Panc1 (cell line): ENCODE results near the gene GON4L. TPM values are rescaled to one million over a fixed set of nuclear protein-coding genes. Genes with fewer than 3 reads are reported as not detected.

Experiments used
- ATAC-seq: fragments of 200-7000 bp; cut with Tn5 transposase; 2 replicates; pipeline ENCODE4 v1.9.1; 2020; ENCODE audit warnings: mild to moderate bottlenecking, moderate library complexity
- BruUV-seq: library from RNA; stranded (reverse); fragments of 400-500 nt; replicated peaks from 2 replicates; lab custom pipeline; 2021; lab: Mats Ljungman, UMichigan
- CTCF ChIA-PET: fragments of 300-600 bp; sonication (Branson Sonifier 250); formaldehyde crosslinking; loops from one replicate; lab custom pipeline; 2022; ENCODE audit warnings: antibody characterized with exemption; lab: Charles Lee
- POLR2A ChIA-PET: fragments of 300-600 bp; sonication (Branson Sonifier 250); formaldehyde crosslinking; loops from one replicate; lab custom pipeline; 2022; ENCODE audit warnings: antibody characterized with exemption; lab: Charles Lee
- DNase-seq: peaks from one replicate; pipeline ENCODE4 v3.0.0-alpha.2; 2010; ENCODE audit warnings: low read depth, low spot score
- H3K27ac ChIP-seq: 2 replicates; pipeline ENCODE4 v1.5.1; 2011; ENCODE audit warnings: mild to moderate bottlenecking, low read length, inconsistent platforms
- H3K27me3 ChIP-seq: fragments of 200-500 bp; sonication (Bioruptor generic); 2 replicates; pipeline ENCODE4 v1.6.0; 2014; ENCODE audit warnings: low read length, inconsistent platforms; ENCODE audit not compliant: control insufficient read depth, insufficient read depth
- H3K36me3 ChIP-seq: fragments of 200-500 bp; sonication (Bioruptor generic); 2 replicates; pipeline ENCODE4 v1.5.1; 2014; ENCODE audit warnings: inconsistent platforms, mild to moderate bottlenecking, low read length, moderate library complexity; ENCODE audit not compliant: control insufficient read depth, insufficient read depth
- H3K4me1 ChIP-seq: 2 replicates; pipeline ENCODE4 v1.5.1; 2011; ENCODE audit warnings: inconsistent platforms, mild to moderate bottlenecking, low read length, moderate library complexity; ENCODE audit not compliant: control insufficient read depth, insufficient read depth
- H3K4me3 ChIP-seq, 2 experiments: 2 replicates each; pipeline ENCODE4 v1.5.1; 2011 to 2012; ENCODE audit warnings: low read depth in 2 of 2, low read length in 2 of 2, mild to moderate bottlenecking in 2 of 2, inconsistent platforms in 1 of 2, moderate library complexity in 1 of 2
- H3K9me3 ChIP-seq: fragments of 200-500 bp; sonication (Bioruptor generic); 2 replicates; pipeline ENCODE4 v1.5.1; 2014; ENCODE audit warnings: low read depth, mild to moderate bottlenecking, inconsistent platforms, low read length, moderate library complexity; ENCODE audit not compliant: control insufficient read depth, insufficient read depth
- POLR2AphosphoS5 ChIP-seq: IDR thresholded peaks from 2 replicates; pipeline ENCODE4 v1.6.1; 2012; ENCODE audit warnings: mild to moderate bottlenecking, low read depth, low read length, moderate library complexity
- SIN3A ChIP-seq: IDR thresholded peaks from 2 replicates; pipeline ENCODE4 v1.6.1; 2012; ENCODE audit warnings: low read depth, mild to moderate bottlenecking, low read length, moderate library complexity, borderline replicate concordance; ENCODE audit not compliant: insufficient read depth
- TCF7L2 ChIP-seq: IDR thresholded peaks from 2 replicates; pipeline ENCODE4 v1.6.1; 2011; ENCODE audit warnings: mild to moderate bottlenecking, low read depth, low read length, inconsistent platforms
- in situ Hi-C: cut with HindIII; loops from 2 replicates; pipeline ENCODE4 v1.10.0; 2016; ENCODE audit warnings: low sequenced_read_pairs, low pct_unique_long_range_greater_than_20kb
- intact Hi-C: fragments of 100-400 bp; cut with micrococcal nuclease; formaldehyde crosslinking; loops from one replicate; pipeline ENCODE4 v1.10.0; 2022; ENCODE audit not compliant: unreplicated experiment
- total RNA-seq: library from RNA; stranded (reverse); gene quantifications from one replicate; pipeline ENCODE4 v1.2.1, GENCODE V29; 2021; ENCODE audit not compliant: unreplicated experiment
- TF ChIP-seq, protein P1 (sequence below), 2 experiments: IDR thresholded peaks; 2 replicates each; pipeline ENCODE4 v1.6.1; 2011 to 2012; ENCODE audit warnings: low read depth in 2 of 2, control low read depth in 1 of 2, low read length in 1 of 2, mild to moderate bottlenecking in 1 of 2, moderate library complexity in 1 of 2; ENCODE audit not compliant: insufficient read depth in 1 of 2
- TF ChIP-seq, protein P2 (sequence below): fragments of 450-650 bp; IDR thresholded peaks from 2 replicates; pipeline ENCODE4 v1.5.1; 2017; ENCODE audit warnings: mild to moderate bottlenecking

The GON4L gene
- total RNA-seq, 1 experiment from 2014 or later, result 47.6 TPM

DNA sequence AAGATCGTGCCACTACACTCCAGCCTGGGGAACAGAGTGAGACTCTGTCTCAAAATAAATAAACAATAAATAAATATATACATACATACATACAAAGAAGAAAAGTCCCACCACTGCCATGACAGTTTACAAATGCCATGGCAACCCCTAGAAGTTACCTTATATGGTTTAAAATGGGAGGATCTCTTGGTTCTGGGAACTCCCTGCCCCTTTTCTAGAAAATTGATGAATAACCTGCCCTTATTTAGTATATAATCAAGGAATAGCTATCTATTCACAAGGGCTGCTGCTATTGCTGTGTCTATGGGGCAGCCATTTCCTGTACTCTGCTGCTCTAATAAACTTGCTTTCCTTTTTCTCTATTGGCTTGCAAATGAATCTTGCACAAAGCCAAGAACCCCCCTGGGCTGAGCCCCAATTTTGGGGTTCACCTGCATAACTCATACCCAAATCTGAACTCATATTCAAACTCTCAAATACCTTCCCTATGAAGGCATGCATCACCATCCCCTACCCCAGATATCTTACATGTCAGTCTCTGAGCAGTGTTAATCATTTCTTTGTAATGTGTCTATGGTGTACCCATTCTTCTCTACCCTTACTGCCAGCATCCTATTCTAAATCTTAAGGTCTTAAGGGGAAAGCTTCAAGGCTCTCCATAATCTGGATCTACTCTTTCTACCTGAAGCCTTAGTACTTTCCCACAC is 9.0 kb downstream of the GON4L start:
- Histone ChIP-seq H3K4me1 (no peaks in the 10 kb centered on the region), H3K36me3 (peaks cover 8% of the 10 kb centered on the region), H3K27me3 (no peaks in the 10 kb centered on the region), H3K27ac (no peak overlapping the region), H3K4me3 (no peak overlapping the region), H3K9me3 (no peaks in the 10 kb centered on the region)
- in situ Hi-C loops (no loop called here), intact Hi-C loops (no loop called here)
- POLR2A ChIA-PET, result interaction anchor here (0.7 kb wide), 1 partner anchor 14 kb away, joined by 4 read pairs; no protein-coding TSS in a partner anchor
- peak; percentile 27; the same call in 1 of the 2 replicates for ATAC-seq
- TF ChIP-seq, protein P1, sequence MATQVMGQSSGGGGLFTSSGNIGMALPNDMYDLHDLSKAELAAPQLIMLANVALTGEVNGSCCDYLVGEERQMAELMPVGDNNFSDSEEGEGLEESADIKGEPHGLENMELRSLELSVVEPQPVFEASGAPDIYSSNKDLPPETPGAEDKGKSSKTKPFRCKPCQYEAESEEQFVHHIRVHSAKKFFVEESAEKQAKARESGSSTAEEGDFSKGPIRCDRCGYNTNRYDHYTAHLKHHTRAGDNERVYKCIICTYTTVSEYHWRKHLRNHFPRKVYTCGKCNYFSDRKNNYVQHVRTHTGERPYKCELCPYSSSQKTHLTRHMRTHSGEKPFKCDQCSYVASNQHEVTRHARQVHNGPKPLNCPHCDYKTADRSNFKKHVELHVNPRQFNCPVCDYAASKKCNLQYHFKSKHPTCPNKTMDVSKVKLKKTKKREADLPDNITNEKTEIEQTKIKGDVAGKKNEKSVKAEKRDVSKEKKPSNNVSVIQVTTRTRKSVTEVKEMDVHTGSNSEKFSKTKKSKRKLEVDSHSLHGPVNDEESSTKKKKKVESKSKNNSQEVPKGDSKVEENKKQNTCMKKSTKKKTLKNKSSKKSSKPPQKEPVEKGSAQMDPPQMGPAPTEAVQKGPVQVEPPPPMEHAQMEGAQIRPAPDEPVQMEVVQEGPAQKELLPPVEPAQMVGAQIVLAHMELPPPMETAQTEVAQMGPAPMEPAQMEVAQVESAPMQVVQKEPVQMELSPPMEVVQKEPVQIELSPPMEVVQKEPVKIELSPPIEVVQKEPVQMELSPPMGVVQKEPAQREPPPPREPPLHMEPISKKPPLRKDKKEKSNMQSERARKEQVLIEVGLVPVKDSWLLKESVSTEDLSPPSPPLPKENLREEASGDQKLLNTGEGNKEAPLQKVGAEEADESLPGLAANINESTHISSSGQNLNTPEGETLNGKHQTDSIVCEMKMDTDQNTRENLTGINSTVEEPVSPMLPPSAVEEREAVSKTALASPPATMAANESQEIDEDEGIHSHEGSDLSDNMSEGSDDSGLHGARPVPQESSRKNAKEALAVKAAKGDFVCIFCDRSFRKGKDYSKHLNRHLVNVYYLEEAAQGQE (IDR thresholded peaks at IDR 0.05; ENCODE audit: insufficient read depth in 1 of 2, low read depth in 2 of 2, low read length in 1 of 2), result no peak
- TF ChIP-seq POLR2AphosphoS5 (no peak), TCF7L2 (no peak)
- DNase-seq, result no peak
- TSS peak; percentile 16 for BruUV-seq
- CTCF ChIA-PET, result no interaction called here

DNA sequence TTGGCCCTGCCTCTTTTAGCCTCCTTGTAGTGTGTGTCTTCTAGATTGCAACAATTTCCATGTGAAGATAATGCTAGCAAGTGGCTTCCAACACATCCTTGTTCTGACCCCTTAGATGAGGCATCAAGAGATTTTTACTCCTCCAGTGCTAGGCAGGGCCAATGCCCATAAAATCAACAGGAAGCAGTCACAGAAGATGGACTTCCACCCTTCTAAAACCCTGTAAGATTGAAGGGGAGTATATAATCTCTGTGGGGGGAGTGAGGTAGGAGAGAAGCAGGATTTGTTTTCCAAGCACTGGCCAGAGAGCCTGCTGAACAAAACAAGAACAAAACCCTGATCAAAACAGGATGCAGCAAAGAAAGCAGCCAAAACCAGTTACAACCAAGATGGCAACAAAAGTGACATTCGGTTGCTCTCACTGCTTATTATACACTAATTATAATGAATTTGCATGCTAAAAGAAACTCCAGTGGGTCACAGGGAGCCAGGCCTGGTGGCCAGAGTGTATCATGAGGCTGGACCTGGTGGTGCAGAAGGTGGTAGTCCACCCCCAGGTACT is 12.1 kb downstream of the GON4L start:
- TF ChIP-seq, protein P2, sequence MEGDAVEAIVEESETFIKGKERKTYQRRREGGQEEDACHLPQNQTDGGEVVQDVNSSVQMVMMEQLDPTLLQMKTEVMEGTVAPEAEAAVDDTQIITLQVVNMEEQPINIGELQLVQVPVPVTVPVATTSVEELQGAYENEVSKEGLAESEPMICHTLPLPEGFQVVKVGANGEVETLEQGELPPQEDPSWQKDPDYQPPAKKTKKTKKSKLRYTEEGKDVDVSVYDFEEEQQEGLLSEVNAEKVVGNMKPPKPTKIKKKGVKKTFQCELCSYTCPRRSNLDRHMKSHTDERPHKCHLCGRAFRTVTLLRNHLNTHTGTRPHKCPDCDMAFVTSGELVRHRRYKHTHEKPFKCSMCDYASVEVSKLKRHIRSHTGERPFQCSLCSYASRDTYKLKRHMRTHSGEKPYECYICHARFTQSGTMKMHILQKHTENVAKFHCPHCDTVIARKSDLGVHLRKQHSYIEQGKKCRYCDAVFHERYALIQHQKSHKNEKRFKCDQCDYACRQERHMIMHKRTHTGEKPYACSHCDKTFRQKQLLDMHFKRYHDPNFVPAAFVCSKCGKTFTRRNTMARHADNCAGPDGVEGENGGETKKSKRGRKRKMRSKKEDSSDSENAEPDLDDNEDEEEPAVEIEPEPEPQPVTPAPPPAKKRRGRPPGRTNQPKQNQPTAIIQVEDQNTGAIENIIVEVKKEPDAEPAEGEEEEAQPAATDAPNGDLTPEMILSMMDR, result no peak
- TF ChIP-seq SIN3A (no peak), POLR2AphosphoS5 (no peak)
- TF ChIP-seq, protein P1 (IDR thresholded peaks at IDR 0.05; ENCODE audit: insufficient read depth in 1 of 2, low read depth in 2 of 2, low read length in 1 of 2), result no peak
- H3K9me3 ChIP-seq, result no peaks in the 10 kb centered on the region
- H3K36me3 ChIP-seq, result peaks cover 2% of the 10 kb centered on the region; the same call in 1 of the 2 replicates
- H3K4me3 ChIP-seq, result no peak overlapping the region
- in situ Hi-C loops, result no loop called here
- intact Hi-C loops, result no loop called here
- DNase-seq, result no peak
- no peaks in the 10 kb centered on the region for H3K4me1 ChIP-seq
- POLR2A ChIA-PET, result no interaction called here
- H3K27ac ChIP-seq, result no peak overlapping the region
- CTCF ChIA-PET, result no interaction called here
- no peaks in the 10 kb centered on the region for H3K27me3 ChIP-seq
- ATAC-seq, result no peak
- no TSS peak for BruUV-seq
